ENCODE data around the gene HOXB4.

The HOXB4 gene

DNA sequence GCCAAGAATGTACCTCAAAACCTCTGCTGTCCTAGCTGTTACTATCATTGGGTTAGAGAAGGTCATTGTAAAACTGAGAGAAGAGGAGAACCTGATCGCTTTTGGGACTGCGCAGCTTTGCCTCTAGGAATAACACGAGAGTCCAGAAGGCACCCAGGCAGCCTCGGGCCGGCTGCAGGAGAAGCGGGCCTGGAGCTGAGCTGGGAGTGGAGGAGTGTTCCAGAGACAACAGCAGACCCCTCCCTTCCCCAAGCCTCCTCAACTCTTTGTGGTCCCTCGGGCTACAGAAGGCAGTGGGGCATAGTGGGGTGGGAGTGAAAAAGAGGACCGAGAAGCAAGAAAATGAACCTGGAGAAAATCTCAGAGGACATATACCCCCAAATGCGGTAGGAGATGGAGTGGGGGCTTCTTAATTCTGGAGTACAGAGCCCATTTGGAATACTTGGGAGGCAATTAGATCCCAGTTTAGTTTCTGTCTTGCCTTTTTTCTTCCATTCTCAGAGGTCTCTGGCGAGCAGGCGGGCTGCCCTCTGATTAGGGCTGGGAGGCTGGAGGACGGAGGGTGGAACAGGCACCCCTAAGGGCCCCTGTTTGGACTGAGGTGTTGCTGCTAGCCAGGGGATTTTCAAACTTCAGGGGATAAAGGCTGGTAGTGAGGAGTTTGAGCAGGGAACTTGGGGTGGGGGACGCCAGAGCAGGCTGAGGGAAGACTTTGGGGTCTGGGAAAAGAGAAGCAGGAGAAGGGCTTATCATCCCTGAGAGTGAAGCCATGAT, 19.9 kb downstream of the HOXB4 start:
- no peak for DNase-seq

- no peak for DNase-seq
Observed at GRCh38 chr17:48556576-48557401, 21.4 kb downstream of the HOXB4 start.

GRCh38 chr17:48556229-48556575, 21.9 kb downstream of the HOXB4 start:
- no peak for DNase-seq

GRCh38 chr17:48555258-48556228, 22.6 kb downstream of the HOXB4 start:
- DNase-seq, result no peak

DNA sequence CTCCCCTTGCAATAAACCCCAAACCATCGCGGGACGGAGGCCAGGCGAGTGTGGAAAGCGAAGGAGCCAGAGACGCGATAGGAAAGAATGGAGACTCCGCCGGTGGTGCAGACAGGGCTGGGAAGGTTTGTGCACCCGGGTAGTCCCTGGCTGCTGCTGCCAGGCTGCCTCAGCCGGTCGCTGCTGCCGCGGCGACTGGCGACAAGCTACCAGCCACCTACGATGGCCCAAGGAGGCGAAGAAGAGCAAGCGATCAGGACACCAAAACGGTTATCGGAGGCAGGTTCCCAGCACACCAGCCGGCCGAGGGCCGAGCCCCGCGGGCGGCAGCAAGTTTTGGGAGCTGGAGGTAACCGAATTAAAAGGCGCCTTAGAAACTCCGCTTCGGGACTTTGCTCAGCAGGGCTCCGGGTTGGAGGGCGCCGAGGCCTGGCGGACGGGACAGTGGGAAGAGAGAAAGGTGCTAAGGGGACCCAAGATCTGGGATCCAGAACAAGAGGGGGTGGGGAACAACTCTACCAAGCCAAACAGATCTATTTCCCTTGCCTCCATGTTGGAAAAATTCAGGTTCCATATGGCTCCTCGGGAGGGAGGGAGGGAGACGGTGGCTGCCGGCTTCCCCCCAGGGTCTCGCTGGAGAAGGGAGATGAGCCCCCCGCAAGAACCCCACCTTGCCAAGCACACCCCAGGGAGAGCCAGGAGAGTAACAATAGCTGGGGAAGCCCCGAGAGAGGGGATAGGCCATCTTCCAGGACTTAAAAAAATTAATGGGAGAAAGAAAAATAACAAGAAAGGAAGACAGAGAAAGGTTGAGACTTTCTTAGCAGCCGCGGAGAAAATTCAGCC, 23.5 kb downstream of the HOXB4 start:
- DNase-seq, result no peak

DNA sequence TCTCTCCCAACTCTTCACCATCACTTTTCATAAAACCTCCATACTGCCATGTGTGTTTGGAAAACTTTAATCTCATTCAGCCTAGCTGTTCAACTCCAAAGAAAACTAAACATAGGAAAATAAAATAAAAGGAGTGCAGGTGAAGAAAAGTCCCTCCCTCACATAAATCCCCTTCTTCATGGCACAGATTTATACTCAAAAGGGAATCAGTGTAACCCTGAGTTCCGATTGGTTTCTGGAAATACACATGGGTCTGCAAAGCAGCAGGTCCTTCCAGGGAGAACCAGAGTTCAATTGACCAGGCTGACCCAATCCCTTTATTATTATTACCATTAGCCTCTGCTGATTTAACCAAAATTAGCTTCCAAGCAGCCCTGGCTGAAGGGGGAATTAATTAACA, 24.3 kb downstream of the HOXB4 start:
- no peak for DNase-seq

DNA sequence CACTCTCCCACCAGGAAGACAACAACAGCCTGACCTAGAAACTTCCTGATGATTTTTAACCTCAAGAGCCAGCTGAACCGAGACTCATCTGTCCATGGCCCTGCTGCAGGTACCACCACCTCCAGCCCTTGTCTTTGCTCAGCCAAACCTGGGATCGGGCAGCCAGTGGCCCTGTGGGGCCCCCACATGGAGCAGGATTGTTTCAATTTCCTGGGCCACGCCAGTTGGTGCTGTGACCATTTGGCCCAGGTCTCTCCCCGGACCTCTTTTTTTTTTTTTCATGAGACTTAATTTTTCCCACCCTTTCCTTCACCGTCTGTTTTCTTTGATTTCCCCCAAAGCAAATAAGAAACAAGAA, 25.0 kb downstream of the HOXB4 start:
- DNase-seq, result no peak

- DNase-seq, result no peak
Observed at GRCh38 chr17:48552466-48553189, 25.5 kb downstream of the HOXB4 start.

GRCh38 chr17:48551596-48552465, 26.3 kb downstream of the HOXB4 start:
- no peak for DNase-seq

- no peak for DNase-seq
Observed at GRCh38 chr17:48551214-48551555, 27.0 kb downstream of the HOXB4 start.

- no peak for DNase-seq
Observed at GRCh38 chr17:48550502-48551213, 27.5 kb downstream of the HOXB4 start.

- DNase-seq, result no peak
Observed at GRCh38 chr17:48549914-48550501, 28.1 kb downstream of the HOXB4 start.

GRCh38 chr17:48549281-48549630, 28.9 kb downstream of the HOXB4 start:
- no peak for DNase-seq

GRCh38 chr17:48548523-48549280, 29.4 kb downstream of the HOXB4 start:
- no peak for DNase-seq

- DNase-seq, result no peak
Observed at GRCh38 chr17:48547808-48548522, 30.2 kb downstream of the HOXB4 start.

GRCh38 chr17:48546924-48547807, 31.0 kb downstream of the HOXB4 start:
- no peak for DNase-seq

Data from AML-193 (cell line).